Right ventricle myocardium superior (tissue), 1 donor: ENCODE results near the gene MS4A18. TPM values are rescaled to one million over a fixed set of nuclear protein-coding genes. Genes with fewer than 3 reads are reported as not detected.
"Not testable (repeated sequence)": the region's sequence is repeated elsewhere in the genome, so short reads cannot be mapped to it uniquely, and the experiment has no call there.

Experiments
- ATAC-seq: fragments of 200-7000 bp; cut with Tn5 transposase; one replicate; pipeline ENCODE4 v1.9.1; 2020; ENCODE audit warnings: mild to moderate bottlenecking; ENCODE audit not compliant: poor library complexity
- DNase-seq: peaks from one replicate; pipeline ENCODE4 v3.0.0-alpha.2; 2020
- intact Hi-C: fragments of 100-400 bp; cut with DNase I; formaldehyde crosslinking; loops from one replicate; pipeline ENCODE4 v1.11.2; 2022
- long read RNA-seq: library from polyadenylated mRNA; unstranded; transcript quantifications from one replicate; pipeline ENCODE4 v2.0.0, GENCODE V29; 2021
- total RNA-seq: library from RNA; stranded (reverse); fragmentation: NEBNext Ultra II Directional; extraction: Animal tissue kit (Norgen Biotek cat#: 25700); gene quantifications from one replicate; pipeline ENCODE4 v1.2.1, GENCODE V29; 2021
- donor health status: DM: no; HTN: yes; CAD: no; lungs with severe emphysema.

MS4A18 gene
- total RNA-seq = not detected
- long read RNA-seq = 0 reads

DNA sequence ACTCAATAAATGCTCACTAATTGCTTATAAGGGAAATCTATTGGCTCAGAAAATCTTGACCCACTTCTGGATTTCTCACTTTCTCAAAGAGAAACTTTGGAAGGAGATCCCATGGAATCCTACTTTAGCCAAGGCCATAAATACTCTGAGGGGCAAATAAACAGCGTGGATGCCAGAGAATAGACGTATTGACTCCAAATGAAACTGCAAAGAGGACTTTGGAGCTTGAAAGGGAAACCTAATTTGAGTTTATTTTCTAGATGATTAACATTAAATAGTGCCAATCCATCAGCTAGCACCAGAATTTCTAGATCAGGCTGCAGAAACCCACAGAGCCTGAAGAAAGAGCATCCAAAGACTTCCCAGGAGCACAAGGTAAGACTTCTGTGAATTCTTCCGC, at the start of gene MS4A18:
Gene MS4A18, plus strand, starts transcription at position 301 of the 400 bp plus-strand sequence.
- ATAC-seq = no peak
- intact Hi-C loops = no loop called here
- DNase-seq = no peak

DNA sequence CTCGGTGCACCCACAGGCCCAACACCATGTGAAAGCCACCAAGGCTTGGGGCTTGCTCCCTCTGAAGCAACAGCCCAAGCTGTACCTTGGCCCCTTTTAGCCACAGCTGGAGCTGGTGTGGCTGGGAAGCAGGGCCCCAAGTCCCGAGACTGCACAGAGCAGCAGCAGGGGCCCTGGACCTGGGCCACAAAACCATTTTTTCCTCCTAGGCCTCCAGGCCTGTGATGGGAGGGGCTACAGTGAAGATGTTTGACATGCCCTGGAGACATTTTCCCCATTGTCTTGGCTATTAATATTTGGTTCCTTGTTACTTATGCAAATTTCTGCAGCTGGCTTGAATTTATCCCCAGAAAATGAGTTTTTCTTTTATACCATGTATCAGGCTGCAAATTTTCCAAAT, 46.3 kb upstream of the MS4A18 start:
- intact Hi-C loops, DNase-seq, ATAC-seq: not testable (repeated sequence)

DNA sequence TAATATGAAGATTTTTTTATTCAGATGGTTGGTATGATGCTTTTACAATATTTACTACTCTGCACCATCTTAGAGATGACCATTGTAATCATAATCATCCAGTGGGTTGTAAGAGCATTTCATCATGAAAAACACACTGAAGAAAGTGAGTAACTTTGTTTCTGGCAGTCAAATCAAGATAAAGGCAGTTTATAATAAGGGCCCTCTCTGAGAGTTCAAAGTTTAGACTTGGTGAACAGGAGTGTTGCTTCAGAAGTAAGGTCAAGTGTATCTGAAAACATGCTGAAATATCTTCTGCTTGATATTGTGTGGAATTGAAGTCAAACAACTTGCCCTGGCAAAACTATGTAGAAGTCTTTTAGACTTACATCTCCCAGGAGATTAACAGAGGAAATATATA, 44.6 kb upstream of the MS4A18 start:
- ATAC-seq = no peak
- intact Hi-C loops = no loop called here
- DNase-seq = no peak

DNA sequence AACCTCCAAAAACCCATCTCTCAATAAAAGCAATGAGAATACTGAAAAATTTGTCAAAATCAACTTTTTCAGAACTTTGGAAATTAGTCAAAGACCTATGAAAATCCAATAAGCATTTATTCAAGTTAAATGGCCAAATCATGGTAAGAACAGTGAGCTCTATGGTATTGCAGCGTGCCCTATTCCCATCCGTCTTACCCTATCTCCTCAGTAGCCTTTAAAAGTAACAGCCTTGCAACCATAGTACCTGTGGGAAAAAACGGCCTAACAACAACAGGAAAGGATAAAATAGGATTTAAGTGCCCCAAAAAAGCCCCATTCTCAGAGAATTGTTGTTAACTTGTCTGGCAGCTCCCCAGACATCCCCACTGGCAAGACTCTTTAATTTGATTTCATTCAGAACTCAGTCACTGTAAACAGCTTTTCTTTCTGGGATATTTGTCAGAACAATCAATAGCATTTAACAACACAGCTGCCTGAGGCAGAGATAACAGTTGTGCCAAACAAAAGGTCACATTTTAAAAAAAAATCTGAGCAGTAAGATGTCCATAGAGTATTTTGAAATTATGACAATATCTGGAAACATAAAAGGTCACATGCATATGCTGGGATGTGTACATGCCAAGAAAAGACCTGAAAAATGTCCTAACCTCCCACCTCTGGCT, 43.9 kb upstream of the MS4A18 start:
- ATAC-seq (no peak), DNase-seq (no peak)
- intact Hi-C loops = no loop called here

DNA sequence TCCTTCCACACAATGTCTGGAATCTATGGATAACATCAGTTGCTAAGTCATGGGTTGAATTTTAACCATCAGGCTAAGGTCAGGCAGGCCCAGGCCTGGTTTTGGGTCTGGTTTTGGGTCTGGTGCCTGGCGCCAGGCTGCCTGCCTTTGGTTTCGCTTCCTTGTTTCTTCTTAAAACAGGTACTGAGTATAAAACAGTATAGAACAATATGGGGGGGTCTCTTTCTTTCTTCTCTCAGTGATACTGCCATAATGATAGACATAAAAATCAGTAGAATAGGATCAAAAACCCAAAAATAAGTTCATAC, 40.0 kb upstream of the MS4A18 start:
- DNase-seq, ATAC-seq, intact Hi-C loops: not testable (repeated sequence)

DNA sequence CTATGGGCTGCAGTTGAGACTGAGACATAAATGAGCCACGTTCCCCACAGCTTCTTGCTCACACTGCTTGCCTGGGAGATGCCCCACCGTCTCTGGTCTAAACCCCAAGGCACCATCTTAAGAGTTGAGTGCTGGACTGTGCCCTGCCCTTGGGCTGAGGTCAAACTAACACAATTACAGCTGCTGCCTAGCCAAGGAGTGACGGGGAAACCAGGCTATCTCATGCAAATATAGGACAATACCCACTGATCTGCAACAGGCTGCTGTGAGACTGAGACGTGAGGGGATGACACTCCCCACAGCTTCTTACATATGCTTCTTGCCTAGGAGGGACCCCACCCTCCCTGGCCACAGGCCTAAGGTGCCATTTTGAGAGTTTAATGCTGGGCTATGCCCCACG, 32.9 kb upstream of the MS4A18 start:
- ATAC-seq (no peak), DNase-seq (no peak)
- intact Hi-C loops = no loop called here

DNA sequence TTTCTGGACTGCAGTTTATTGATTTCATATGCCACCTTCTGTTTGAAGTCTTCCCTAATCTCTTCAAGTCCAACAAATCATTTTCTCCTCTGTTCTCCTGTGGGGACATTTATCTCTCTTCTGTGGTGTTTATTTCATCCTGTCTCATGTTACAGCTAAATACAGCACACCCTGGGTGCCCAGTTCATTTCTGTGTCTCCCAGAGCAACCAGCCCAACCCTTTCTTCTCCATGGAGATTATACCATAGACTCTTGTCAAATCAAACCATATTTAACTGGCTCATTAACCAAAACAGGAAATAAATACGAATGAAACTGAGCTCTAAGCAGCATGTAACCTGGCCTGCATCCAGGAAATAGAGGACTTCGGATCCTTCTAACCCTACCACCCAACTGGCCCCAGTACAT, 25.2 kb upstream of the MS4A18 start, which contains the start of gene MS4A8:
Gene MS4A8, plus strand, starts transcription at position 329 of the 408 bp plus-strand sequence. CDS start 1,249 bp downstream, outside the sequence.
- intact Hi-C loops = no loop called here
- DNase-seq (no peak), ATAC-seq (no peak)

DNA sequence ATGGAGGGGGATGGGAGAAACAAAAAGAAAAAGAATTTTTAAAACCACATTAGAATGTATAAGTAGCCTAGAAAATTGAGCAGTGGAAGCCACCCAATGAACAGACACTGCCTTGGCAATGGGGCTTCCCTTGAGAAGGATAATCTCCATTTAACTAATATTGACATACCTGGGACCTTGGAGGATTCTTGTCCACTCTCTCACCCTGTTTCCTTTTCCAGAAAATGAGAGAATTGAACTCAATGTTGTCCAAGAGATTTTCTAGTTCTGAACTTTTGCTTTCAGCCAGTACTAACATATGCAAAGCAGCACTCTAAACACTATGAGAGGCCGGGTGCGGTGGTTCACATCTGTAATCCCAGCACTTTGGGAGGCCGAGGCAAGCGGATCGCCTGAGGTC, 24.6 kb upstream of the MS4A18 start:
- intact Hi-C loops = no loop called here
- no peak for DNase-seq
- ATAC-seq = no peak

DNA sequence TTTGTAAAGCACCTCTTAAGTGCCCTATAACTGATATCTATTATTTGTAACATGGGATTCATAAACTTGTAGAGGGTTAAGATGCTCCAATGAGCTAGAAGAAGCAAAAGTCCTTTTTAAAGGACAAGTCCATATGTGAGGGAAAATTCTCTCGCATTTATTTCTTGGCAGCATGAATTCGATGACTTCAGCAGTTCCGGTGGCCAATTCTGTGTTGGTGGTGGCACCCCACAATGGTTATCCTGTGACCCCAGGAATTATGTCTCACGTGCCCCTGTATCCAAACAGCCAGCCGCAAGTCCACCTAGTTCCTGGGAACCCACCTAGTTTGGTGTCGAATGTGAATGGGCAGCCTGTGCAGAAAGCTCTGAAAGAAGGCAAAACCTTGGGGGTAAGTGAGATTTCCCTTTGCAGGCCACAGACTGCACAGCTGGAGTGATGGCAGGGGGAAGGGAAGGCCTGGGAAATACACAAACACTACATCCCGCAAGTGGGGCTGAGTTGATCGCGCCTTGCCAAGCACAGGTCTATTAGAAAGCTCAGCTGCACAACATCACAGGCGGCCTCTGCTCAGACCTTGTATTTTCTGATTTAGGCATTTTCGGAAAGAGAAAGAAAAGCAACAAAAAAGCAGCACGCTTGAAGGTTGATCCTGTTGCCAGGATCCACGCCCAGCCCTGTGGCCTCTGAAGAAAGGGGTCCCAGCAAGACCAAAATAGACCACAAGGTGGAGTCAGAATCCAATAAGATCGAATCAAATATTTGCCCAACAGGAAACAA, 23.6 kb upstream of the MS4A18 start:
- DNase-seq (no peak), ATAC-seq (no peak)
- intact Hi-C loops = no loop called here

DNA sequence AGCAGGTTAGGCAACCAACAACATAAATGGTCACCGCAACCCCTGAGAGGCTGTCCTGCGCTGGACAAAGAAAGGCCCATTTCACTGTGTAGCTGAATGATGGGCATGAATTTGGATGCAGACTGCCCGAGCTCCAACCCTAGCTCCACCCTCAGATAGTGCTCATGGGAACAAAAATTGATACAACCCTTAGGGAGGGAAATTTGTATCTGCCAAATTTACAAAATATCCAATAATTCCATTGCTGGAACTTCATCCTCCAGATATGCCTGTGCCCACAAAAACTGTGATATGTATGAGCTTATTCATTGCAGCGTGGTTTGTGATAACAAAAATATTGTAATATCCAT, 23.1 kb upstream of the MS4A18 start:
- DNase-seq (no peak), ATAC-seq (no peak)
- intact Hi-C loops = no loop called here

DNA sequence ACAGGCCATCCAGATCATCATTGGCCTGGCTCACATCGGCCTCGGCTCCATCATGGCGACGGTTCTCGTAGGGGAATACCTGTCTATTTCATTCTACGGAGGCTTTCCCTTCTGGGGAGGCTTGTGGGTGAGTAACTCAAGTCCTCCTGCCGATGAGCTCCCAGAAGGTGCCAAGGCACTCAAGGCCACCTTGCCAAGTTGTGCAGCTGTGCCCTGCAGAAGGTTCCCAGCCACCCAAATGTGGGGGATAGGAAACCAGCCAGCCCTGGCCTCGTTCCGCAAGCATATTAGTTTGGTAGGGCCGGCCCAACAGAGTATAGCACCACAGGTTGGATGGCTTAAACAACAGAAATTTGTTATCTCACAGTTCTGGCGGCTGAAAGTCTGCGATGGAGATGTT, 21.1 kb upstream of the MS4A18 start:
- ATAC-seq (no peak), DNase-seq (no peak)
- intact Hi-C loops = no loop called here

DNA sequence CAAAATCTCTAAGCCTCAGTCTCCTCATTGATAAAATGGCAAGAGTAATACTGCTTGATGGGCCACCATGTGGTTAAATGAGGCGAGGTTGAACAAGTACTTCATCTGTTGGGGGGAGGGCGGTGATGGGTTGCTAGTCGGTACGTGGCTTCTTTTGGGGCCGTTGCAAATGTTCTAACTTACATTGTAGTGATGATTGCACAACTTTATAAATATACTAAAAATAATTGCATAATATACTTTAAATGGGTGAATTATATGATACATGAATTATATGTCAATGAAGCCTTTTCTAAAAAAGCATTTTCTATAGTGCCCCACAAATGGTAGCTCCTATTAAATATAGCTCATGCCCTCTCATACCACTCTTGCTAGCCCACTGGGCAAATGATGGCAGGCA, 18.6 kb upstream of the MS4A18 start:
- ATAC-seq (no peak), DNase-seq (no peak)
- intact Hi-C loops = no loop called here

DNA sequence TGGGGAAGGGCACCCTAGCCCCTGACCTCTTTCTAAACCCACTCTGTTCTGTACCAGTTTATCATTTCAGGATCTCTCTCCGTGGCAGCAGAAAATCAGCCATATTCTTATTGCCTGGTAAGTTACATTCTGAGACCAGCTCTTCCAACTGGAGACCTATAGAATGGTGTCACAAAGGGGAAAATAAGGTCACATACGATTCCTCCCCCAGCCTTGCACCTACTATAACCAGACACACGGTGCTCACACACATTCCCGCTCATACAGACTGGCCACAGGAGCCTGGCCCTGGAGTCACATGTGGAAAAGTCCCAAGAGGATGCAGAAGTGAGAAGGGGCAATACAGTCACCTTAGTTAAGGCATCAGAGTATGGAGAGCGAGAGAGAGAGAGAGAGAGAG, 17.6 kb upstream of the MS4A18 start:
- DNase-seq = no peak
- intact Hi-C loops = no loop called here
- no peak for ATAC-seq

DNA sequence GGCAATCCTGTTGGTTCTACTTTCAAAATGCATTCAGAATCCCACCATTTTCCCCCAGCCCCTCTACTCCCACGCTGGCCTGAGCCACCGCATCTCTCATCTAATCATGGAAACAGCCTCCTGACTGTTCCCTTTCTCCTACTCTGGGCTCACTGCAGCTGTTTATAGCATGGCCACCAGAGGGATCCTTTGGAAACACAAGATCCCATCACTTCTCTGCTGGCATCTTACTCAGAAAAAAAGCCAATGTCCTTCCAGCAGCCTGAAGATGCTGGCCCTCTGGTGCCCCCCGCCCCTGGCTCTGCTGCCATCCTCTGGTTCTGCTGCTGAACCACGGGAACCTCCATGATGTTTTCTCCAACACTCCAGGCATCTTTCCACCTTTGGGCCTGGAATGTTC, 14.0 kb upstream of the MS4A18 start:
- ATAC-seq (no peak), DNase-seq (no peak)
- intact Hi-C loops = no loop called here

DNA sequence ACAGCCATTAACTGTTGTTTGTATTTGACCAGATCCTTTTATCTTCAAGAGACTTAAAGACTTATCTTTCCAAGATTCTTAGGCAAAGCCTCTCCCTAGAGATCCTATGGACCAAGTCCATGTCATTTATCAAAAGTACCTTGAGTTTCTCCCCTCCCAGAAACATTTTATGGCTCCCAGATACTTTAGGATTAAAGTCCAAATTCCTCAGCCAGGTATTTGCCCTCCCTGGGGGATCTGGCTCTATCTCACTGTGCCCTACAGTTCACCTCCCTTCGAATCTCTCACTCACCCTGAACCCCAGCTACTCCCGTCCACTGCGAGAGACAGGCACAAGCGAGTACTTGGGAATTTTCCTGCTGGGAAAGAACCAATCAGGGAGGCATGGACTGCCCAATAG, 13.2 kb upstream of the MS4A18 start:
- intact Hi-C loops = no loop called here
- ATAC-seq (no peak), DNase-seq (no peak)

DNA sequence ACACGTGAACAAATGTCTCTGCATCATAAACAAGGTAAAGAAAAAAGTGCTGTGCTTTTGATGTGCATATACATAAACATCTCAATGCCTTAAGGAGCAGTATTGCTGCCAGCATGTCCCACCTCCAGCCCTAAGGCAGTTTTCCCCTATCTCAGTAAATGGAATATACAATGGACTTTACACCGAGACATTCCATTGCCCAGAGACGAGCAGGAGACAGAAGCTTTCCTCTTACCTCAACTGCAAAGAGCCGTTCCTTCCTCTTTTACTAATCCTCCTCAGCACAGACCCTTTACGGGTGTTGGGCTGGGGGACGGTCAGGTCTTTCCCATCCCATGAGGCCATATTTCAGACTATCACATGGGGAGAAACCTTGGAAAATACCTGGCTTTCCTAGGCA, 11.1 kb upstream of the MS4A18 start:
- ATAC-seq, intact Hi-C loops, DNase-seq: not testable (repeated sequence)

DNA sequence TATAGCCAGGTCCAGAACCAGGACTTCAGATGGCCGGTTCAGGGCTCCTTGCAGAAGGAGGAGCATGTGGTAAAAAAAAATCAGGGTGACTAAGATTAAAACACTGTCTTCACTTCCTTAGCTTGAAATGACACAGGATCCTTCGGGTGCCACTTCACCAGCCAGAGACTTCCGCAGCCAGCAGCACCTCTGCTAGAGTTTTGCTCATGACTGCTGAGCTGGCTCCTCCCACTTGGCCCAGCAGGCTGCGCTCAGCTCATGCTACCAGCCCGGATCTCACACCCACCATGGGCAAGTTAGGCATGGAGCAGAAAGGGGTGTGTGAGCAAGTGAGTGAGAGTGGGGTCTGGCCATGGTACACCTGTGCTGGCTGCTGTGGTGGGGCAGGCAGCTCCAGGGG, 6.6 kb upstream of the MS4A18 start:
- intact Hi-C loops = no loop called here
- ATAC-seq = no peak
- no peak for DNase-seq

DNA sequence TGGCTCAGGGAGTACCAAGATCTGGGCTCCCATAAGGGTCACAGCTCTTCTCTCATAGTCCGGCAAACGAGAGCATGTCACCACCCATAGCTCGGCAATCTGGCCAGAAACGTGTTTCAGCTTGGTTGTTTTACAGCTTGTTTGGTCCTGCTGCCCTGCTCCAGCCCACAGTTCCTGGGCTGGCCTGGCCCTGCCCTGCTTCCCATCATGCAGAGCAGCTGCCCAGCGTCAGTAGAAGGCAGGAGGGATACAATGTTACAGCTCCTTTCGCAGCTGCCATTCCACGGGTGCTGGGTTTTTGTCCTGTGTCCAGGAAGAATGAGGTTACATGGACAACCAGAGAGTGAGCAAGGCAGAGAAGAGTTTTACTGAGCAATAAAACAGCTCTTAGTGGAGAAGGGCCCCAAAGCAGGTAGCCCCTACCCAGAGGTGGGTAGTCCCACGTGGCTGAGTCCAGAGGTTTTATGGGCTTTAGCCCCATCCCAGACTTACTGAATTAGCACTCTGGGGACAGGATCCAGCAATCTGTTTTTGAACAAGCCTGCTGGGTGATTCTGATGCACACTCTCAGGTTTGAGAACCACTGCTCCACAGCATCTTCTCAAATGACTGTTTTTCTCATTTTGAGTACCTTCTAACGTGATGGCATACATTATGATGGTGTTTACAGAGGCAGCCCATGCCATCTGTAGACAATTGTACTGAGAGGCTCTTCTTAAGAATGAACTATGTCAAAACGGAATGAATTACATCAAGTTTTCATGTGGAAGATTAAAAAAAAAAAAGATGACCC, 5.8 kb upstream of the MS4A18 start:
- no peak for DNase-seq
- intact Hi-C loops = no loop called here
- no peak for ATAC-seq

DNA sequence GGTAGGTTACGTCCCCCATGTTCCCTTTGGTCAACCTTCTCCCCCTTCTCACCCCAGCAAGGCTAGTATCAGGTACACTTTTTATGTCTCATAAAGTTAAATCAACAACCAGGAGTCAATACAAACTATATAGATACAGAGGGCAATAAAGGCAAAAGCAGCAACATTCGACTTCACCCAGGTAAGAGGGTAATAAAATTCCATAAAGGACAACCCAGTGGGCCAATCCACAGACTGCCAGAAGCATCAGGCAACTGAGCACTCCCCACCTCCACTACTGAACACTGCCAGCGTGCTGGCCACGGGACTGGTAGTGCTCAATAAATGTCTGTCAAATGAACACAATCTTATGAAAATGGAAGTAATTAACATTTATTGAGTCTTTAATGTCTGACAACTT, 5.1 kb upstream of the MS4A18 start:
- ATAC-seq = no peak
- intact Hi-C loops = no loop called here
- no peak for DNase-seq

DNA sequence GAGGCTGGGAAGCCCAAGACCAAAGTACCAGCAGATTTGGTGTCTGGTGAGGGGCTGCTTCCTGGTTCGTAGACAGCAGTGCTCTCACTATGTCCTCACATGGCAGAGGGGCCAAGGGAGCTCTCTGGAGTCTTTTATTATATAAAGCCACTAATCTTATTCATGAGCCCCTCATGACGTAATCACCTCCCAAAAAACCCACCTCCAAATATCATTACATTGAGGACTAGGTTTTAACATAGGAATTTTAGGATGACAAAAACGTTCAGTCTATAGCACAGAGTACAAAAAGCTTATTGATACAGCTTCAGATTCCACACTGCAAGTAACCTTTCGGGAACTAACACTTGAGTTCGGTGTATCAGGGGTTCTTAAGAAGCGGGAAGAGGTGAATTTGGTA, 4.1 kb upstream of the MS4A18 start:
- DNase-seq (no peak), ATAC-seq (no peak)
- intact Hi-C loops = no loop called here
